NB4 (cell line): ENCODE data around the gene PHF21B.

Experiments
- DNase-seq: peaks from one replicate; pipeline ENCODE4 v3.0.0; 2010; ENCODE audit warnings: low read depth
- H3K4me3 ChIP-seq: one replicate; pipeline ENCODE4 v1.5.1; 2011; ENCODE audit warnings: mild to moderate bottlenecking, low read depth, low read length, moderate library complexity
- CTCF ChIP-seq: IDR thresholded peaks from one replicate; pipeline ENCODE4 v1.5.1; 2012; ENCODE audit warnings: low read depth, low read length
- MYC ChIP-seq: IDR thresholded peaks from 2 replicates; pipeline ENCODE4 v1.6.1; 2011; ENCODE audit warnings: low read depth, low read length
- POLR2A ChIP-seq: IDR thresholded peaks from 2 replicates; pipeline ENCODE4 v1.6.1; 2011; ENCODE audit warnings: mild to moderate bottlenecking; ENCODE audit not compliant: insufficient read length; ENCODE audit errors: extremely low read depth
- TF ChIP-seq, protein P1 (sequence below): IDR thresholded peaks from 2 replicates; pipeline ENCODE4 v1.6.1; 2011; ENCODE audit warnings: low read depth, low read length

Gene PHF21B

DNA sequence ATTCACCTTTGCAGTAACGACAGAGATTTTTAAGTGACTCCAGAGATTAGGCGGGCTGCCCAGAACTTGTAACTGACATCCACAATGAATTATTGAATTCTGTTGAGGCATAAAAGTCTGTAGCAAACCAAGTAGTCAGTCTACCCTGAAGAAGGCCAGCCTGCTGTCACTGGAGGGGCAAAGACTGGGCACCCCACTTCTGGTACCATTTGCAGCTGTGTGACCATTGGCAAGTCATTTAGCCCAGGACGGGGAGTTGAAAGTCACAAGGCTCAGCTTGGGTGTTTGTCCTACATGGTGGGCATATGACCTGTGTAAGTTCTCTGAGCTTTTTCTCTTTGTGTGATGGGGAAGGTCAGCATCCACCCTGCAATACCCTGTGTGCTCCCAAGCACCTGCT is 138.0 kb downstream of the PHF21B start:
- H3K4me3 ChIP-seq, result no peak overlapping the region
- TF ChIP-seq, protein P1, sequence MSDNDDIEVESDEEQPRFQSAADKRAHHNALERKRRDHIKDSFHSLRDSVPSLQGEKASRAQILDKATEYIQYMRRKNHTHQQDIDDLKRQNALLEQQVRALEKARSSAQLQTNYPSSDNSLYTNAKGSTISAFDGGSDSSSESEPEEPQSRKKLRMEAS, result no peak
- TF ChIP-seq POLR2A (no peak), MYC (no peak), CTCF (no peak)
- DNase-seq, result no peak

GRCh38 chr22:44870021-44870420 is 139.8 kb downstream of the PHF21B start:
- no peak for TF ChIP-seq POLR2A
- TF ChIP-seq, protein P1, result no peak
- no peak for TF ChIP-seq MYC
- TF ChIP-seq CTCF, result no peak
- H3K4me3 ChIP-seq, result no peak overlapping the region
- peak; percentile 51 for DNase-seq

- no peak overlapping the region for H3K4me3 ChIP-seq
- no peak for DNase-seq
- TF ChIP-seq CTCF (no peak), MYC (no peak), POLR2A (no peak)
- TF ChIP-seq, protein P1, result no peak
These were observed 140.6 kb downstream of the PHF21B start for GRCh38 chr22:44869196-44869595.

- DNase-seq, result no peak
- H3K4me3 ChIP-seq, result no peak overlapping the region
- TF ChIP-seq CTCF (no peak), MYC (no peak), POLR2A (no peak)
- TF ChIP-seq, protein P1, result no peak
These were observed 144.4 kb downstream of the PHF21B start for GRCh38 chr22:44865193-44866057.

DNA sequence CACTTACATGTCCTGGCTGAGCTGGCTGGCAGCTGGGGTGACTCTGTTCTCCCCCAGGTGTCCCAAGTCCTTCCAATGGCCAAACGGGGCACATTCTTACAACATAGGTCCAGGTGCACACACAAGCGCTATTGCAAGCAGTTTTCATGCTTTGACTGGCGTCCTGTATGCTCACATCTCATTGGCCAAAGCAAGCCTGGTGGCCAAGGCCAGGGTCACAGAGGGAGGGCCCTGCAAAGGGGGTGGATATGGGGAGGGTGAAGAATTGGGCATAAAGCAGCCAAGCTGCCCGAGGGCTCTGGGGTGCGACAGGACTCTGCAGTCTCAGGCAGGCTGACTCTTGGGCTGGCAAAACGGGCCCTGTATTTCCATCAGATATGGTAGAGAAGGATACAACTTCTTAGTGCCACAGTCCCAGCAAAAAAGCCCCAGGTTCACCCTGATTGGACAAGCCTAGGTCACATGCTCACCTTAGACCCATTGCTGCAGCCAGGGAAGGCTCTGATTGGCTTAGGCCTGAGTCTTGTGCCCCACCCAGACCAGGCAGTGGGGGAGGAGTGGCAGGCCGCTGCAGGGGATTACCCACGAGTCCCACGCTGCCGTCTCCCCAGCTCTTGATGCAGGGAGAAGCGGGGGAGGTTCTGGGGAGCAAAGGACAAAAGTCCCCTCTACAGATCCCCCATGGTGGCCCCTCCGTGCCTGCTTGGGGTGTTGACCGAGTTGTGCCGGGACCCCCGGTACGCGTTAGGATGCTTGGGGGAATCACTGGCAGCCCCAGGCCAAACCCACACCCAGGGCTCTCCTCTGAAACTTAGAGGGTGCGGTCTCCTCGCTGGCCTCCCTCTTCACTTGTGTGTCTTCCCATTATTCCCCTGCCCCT is 146.6 kb downstream of the PHF21B start:
- H3K4me3 ChIP-seq, result no peak overlapping the region
- DNase-seq, result peak; percentile 20
- TF ChIP-seq, protein P1, result no peak
- TF ChIP-seq CTCF, result no peak
- no peak for TF ChIP-seq POLR2A
- no peak for TF ChIP-seq MYC
